Measurements from ENCODE around the gene NCOR1.

GRCh38 chr17:16050844-16051243 is 164.5 kb downstream of the NCOR1 start:
- TF ChIP-seq ZNF347 (CRISPR knock-in tag; IDR thresholded peaks at IDR 0.05; ENCODE audit: low read depth) (no peak), POLR2A (conservative IDR thresholded peaks at IDR 0.05) (no peak), EZH2 (IDR thresholded peaks at IDR 0.05; ENCODE audit: borderline replicate concordance, low read depth, low read length) (no peak), HDAC2 (IDR thresholded peaks at IDR 0.05) (no peak), ZNF12 (CRISPR knock-in tag; IDR thresholded peaks at IDR 0.05) (no peak), CAMTA2 (CRISPR knock-in tag; conservative IDR thresholded peaks at IDR 0.05) (no peak), PYGO2 (tag; IDR thresholded peaks at IDR 0.05) (no peak), AFF1 (IDR thresholded peaks at IDR 0.05; ENCODE audit: low read depth in 1 of 2, partially characterized antibody in 2 of 2) (no peak), ESRRA (IDR thresholded peaks at IDR 0.05; ENCODE audit: borderline replicate concordance, low read depth) (no peak), FOXJ3 (CRISPR knock-in tag; IDR thresholded peaks at IDR 0.05) (no peak), CTCF (IDR thresholded peaks at IDR 0.05 in 2 of 3, conservative IDR thresholded peaks at IDR 0.05 in 1 of 3; ENCODE audit: insufficient read depth in 2 of 3, low read depth in 1 of 3, low read length in 3 of 3) (no peak)
